ENCODE data around the gene ABCB1.
"Not testable (repeated sequence)": the region's sequence is repeated elsewhere in the genome, so short reads cannot be mapped to it uniquely, and the experiment has no call there.

Gene ABCB1

DNA sequence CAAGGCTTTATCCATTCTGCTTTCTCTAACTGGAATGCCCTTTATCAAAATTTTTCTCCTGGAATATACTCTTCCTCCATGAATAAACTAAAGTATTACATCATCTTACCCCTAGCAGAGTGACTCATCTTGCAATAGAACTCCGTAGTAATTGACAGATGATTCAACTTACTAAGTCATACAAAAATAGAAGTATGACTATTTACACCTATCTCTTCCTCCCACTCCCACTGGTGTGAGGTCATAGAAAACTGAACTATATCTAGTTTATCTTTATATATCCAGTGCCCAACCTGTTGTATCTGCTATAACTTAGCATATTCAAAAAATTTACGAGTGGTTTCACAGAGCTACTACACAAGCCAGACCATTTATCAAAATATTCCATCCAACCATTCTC lies 26.1 kb downstream of the ABCB1 start:
- Histone ChIP-seq H3K27me3 (ENCODE audit: control insufficient read depth in 1 of 2, insufficient read depth in 2 of 2, low read length in 2 of 2) (no peaks in the 10 kb centered on the region), H3K9ac (ENCODE audit: low read length) (no peak overlapping the region), H3K27ac (ENCODE audit: low read depth, low read length) (no peak overlapping the region), H3K4me1 (ENCODE audit: insufficient read depth, low read length) (no peaks in the 10 kb centered on the region), H3K4me3 (ENCODE audit: low read depth in 1 of 2, low read length in 2 of 2) (no peak overlapping the region), H3K36me3 (ENCODE audit: insufficient read depth, low read length) (no peaks in the 10 kb centered on the region), H3K9me3 (ENCODE audit: low read length) (no peaks in the 10 kb centered on the region)

DNA sequence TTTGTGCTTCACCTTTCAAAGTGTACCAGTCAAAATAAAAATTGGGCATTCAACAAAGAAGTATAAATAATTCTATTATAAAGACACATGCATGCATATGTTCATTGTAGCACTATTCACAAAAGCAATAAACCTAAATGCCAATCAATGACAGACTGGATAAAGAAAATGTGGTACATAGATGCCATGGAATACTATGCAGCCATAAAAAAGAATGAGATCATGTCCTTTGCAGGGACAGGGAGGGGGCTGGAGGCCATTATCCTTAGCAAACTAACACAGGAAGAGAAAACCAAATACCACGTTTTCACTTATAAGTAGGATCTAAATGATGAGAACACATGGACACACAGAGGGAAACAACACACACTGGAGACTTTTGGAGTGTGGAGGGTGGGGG lies 28.2 kb downstream of the ABCB1 start:
- not testable (repeated sequence) for H3K9me3 ChIP-seq (ENCODE audit: low read length); H3K27ac ChIP-seq (ENCODE audit: low read depth, low read length); H3K27me3 ChIP-seq (ENCODE audit: control insufficient read depth in 1 of 2, insufficient read depth in 2 of 2, low read length in 2 of 2); H3K36me3 ChIP-seq (ENCODE audit: insufficient read depth, low read length); H3K4me1 ChIP-seq (ENCODE audit: insufficient read depth, low read length); H3K4me3 ChIP-seq (ENCODE audit: low read depth in 1 of 2, low read length in 2 of 2); H3K9ac ChIP-seq (ENCODE audit: low read length)

DNA sequence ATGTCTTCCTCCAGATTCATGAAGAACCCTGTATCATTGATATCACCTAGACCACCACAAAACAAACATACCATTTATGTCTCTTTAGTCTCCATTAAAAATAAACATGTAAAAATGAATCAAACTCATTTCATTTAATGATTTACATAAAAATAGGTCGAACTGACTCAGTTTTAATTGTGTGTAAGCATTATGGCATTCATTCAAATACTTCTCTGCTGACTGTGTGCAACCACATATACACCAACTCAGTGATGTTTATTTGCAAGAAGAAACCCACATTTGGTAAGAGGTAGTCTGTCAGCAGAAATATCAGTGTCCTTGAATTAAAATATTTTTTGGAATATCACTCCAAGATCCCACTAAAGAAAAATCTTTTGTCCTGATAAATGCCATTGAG lies 30.5 kb downstream of the ABCB1 start:
- H3K4me1 ChIP-seq (ENCODE audit: insufficient read depth, low read length): no peaks in the 10 kb centered on the region
- no peak overlapping the region for H3K27ac ChIP-seq (ENCODE audit: low read depth, low read length)
- H3K36me3 ChIP-seq (ENCODE audit: insufficient read depth, low read length): no peaks in the 10 kb centered on the region
- no peak overlapping the region for H3K9ac ChIP-seq (ENCODE audit: low read length)
- H3K4me3 ChIP-seq (ENCODE audit: low read depth in 1 of 2, low read length in 2 of 2): no peak overlapping the region
- no peaks in the 10 kb centered on the region for H3K9me3 ChIP-seq (ENCODE audit: low read length)
- no peaks in the 10 kb centered on the region for H3K27me3 ChIP-seq (ENCODE audit: control insufficient read depth in 1 of 2, insufficient read depth in 2 of 2, low read length in 2 of 2)

DNA sequence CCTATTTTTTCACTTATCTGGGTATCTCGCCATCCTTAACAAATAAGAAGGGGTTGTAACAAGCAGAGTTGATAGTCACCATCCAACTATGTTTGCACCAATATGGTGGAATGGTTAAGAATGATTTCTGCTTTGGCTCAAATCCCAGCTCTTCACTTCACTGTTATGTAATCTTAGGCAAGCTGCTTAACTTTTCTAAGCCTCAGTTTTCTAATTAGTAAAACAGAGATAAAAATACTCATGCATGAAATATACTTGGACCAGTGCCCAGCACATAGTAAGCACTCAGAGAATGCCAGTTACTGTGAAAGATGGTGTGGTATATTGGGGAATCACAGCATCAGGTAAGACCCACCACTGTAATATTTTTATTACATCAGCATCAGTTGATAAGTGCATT lies 33.6 kb downstream of the ABCB1 start:
- Histone ChIP-seq H3K9me3 (ENCODE audit: low read length) (no peaks in the 10 kb centered on the region), H3K4me1 (ENCODE audit: insufficient read depth, low read length) (no peaks in the 10 kb centered on the region), H3K27me3 (ENCODE audit: control insufficient read depth in 1 of 2, insufficient read depth in 2 of 2, low read length in 2 of 2) (no peaks in the 10 kb centered on the region), H3K9ac (ENCODE audit: low read length) (no peak overlapping the region), H3K27ac (ENCODE audit: low read depth, low read length) (no peak overlapping the region), H3K4me3 (ENCODE audit: low read depth in 1 of 2, low read length in 2 of 2) (no peak overlapping the region), H3K36me3 (ENCODE audit: insufficient read depth, low read length) (no peaks in the 10 kb centered on the region)

DNA sequence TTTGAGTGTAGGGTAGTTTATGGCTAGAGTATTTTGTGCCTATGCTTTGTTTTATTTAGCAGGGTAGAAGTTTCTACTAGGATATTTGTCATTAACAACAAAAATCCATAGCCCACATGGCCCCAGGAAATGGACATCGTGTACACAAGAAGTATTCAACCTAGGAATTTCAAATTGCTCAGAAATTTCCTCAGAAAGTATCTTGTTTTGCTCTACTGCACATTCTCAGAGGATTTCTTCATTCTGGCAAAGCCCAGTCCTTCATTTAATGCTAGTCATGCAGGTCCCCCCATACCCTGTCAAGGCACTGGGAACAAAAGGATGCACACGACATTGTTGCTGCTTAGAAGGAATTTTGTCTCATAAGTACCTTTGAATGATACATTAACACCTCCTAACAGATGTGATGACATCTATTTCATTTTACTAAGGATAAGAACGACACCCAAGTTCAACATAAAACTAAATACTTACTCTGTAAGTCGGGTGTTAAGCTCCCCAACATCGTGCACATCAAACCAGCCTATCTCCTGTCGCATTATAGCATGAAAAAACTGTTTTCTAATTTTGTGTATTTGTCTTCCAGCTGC lies 34.3 kb downstream of the ABCB1 start:
- H3K4me3 ChIP-seq (ENCODE audit: low read depth in 1 of 2, low read length in 2 of 2): no peak overlapping the region
- no peak overlapping the region for H3K9ac ChIP-seq (ENCODE audit: low read length)
- no peaks in the 10 kb centered on the region for H3K27me3 ChIP-seq (ENCODE audit: control insufficient read depth in 1 of 2, insufficient read depth in 2 of 2, low read length in 2 of 2)
- H3K9me3 ChIP-seq (ENCODE audit: low read length): no peaks in the 10 kb centered on the region
- H3K36me3 ChIP-seq (ENCODE audit: insufficient read depth, low read length): no peaks in the 10 kb centered on the region
- no peak overlapping the region for H3K27ac ChIP-seq (ENCODE audit: low read depth, low read length)
- no peaks in the 10 kb centered on the region for H3K4me1 ChIP-seq (ENCODE audit: insufficient read depth, low read length)

DNA sequence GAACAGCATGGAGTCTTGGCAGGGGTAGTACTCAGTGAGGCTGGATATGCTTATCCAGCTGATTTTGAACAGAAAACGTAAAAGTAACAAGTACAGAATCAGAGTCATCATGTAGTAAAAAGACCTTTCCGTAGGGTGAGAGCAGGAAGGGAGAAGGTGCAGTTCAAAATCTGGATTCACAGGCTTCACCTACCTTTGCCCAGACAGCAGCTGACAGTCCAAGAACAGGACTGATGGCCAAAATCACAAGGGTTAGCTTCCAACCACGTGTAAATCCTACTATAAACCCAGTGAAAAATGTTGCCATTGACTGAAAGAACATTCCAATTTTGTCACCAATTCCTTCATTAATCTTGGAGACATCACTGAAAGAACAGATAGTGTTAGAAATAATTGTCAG lies 34.8 kb downstream of the ABCB1 start:
- H3K27ac ChIP-seq (ENCODE audit: low read depth, low read length): no peak overlapping the region
- H3K9ac ChIP-seq (ENCODE audit: low read length): no peak overlapping the region
- H3K4me1 ChIP-seq (ENCODE audit: insufficient read depth, low read length): no peaks in the 10 kb centered on the region
- H3K9me3 ChIP-seq (ENCODE audit: low read length): no peaks in the 10 kb centered on the region
- H3K4me3 ChIP-seq (ENCODE audit: low read depth in 1 of 2, low read length in 2 of 2): no peak overlapping the region
- H3K36me3 ChIP-seq (ENCODE audit: insufficient read depth, low read length): no peaks in the 10 kb centered on the region
- no peaks in the 10 kb centered on the region for H3K27me3 ChIP-seq (ENCODE audit: control insufficient read depth in 1 of 2, insufficient read depth in 2 of 2, low read length in 2 of 2)

DNA sequence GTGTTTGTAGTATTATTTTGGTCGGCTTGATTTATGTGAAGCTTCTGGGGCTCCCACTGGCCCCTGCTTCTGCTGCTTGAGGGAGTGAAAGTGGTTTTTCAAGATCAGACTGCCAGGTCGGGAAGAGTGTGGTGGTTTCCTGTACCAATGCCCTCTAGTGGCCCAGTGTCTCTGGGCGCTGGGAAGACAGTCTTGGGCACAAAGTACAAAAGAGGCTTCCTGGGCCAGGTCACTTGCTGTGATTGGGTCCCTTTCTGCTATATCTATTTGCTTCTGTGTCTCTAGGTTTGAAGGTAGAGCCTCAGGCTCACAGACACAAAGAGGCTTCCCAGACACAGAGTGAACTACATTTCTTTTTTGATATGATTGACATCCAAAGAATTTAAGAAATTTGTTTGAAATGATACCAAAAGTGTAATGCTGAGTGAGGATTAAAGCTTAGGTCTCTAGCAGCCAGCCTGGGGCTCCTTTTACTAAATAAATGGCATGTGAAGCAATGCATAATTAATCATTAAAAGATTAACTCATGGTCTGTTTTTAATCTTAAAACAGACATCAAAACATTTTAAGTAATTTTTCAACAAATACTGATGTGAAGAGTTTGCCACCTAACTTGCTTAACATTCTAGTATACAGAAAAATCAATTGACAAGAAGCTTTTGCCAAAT lies 36.3 kb downstream of the ABCB1 start:
- Histone ChIP-seq H3K36me3 (ENCODE audit: insufficient read depth, low read length) (no peaks in the 10 kb centered on the region), H3K27me3 (ENCODE audit: control insufficient read depth in 1 of 2, insufficient read depth in 2 of 2, low read length in 2 of 2) (no peaks in the 10 kb centered on the region), H3K9ac (ENCODE audit: low read length) (no peak overlapping the region), H3K4me3 (ENCODE audit: low read depth in 1 of 2, low read length in 2 of 2) (no peak overlapping the region), H3K27ac (ENCODE audit: low read depth, low read length) (no peak overlapping the region), H3K9me3 (ENCODE audit: low read length) (no peaks in the 10 kb centered on the region), H3K4me1 (ENCODE audit: insufficient read depth, low read length) (no peaks in the 10 kb centered on the region)

DNA sequence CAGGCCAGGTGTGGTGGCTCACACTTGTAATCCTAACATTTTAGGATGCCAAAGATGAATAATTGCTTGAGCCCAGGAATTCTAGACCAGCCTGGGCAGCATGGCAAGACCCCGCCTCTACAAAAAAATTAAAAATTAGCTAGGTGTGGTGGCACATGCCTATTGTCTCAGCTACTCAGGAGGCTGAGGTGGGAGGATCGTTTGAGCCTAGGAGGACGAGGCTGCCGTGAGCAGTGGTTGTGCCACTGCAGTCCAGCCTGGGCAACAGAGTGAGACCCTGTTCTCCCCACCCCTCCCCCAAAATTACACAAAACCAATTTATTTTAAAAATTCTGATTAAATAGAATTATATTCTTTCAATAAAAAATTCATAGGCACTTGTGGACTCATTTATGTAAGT lies 39.0 kb downstream of the ABCB1 start:
- no peak overlapping the region for H3K4me3 ChIP-seq (ENCODE audit: low read depth in 1 of 2, low read length in 2 of 2)
- H3K9me3 ChIP-seq (ENCODE audit: low read length): no peaks in the 10 kb centered on the region
- H3K27ac ChIP-seq (ENCODE audit: low read depth, low read length): no peak overlapping the region
- H3K27me3 ChIP-seq (ENCODE audit: control insufficient read depth in 1 of 2, insufficient read depth in 2 of 2, low read length in 2 of 2): no peaks in the 10 kb centered on the region
- no peaks in the 10 kb centered on the region for H3K4me1 ChIP-seq (ENCODE audit: insufficient read depth, low read length)
- no peaks in the 10 kb centered on the region for H3K36me3 ChIP-seq (ENCODE audit: insufficient read depth, low read length)
- no peak overlapping the region for H3K9ac ChIP-seq (ENCODE audit: low read length)

DNA sequence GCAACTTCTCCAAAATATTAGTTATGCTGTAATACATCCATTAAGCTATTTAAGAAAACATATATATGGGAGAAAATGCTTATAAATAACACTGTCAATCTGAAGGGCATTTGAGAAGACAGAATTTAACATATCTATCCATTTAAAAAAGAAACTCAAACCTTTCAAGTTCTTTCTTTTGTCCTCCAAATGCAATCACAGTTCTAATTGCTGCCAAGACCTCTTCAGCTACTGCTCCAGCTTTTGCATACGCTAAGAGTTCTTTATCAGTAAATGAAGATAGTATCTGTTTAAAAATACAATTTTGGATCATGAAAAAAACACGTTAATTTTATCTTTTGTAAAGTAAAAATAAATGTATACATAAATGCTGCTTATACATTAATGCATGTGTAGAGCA lies 39.6 kb downstream of the ABCB1 start:
- Histone ChIP-seq H3K4me3 (ENCODE audit: low read depth in 1 of 2, low read length in 2 of 2) (no peak overlapping the region), H3K9ac (ENCODE audit: low read length) (no peak overlapping the region), H3K27me3 (ENCODE audit: control insufficient read depth in 1 of 2, insufficient read depth in 2 of 2, low read length in 2 of 2) (no peaks in the 10 kb centered on the region), H3K36me3 (ENCODE audit: insufficient read depth, low read length) (no peaks in the 10 kb centered on the region), H3K27ac (ENCODE audit: low read depth, low read length) (no peak overlapping the region), H3K4me1 (ENCODE audit: insufficient read depth, low read length) (no peaks in the 10 kb centered on the region), H3K9me3 (ENCODE audit: low read length) (no peaks in the 10 kb centered on the region)

DNA sequence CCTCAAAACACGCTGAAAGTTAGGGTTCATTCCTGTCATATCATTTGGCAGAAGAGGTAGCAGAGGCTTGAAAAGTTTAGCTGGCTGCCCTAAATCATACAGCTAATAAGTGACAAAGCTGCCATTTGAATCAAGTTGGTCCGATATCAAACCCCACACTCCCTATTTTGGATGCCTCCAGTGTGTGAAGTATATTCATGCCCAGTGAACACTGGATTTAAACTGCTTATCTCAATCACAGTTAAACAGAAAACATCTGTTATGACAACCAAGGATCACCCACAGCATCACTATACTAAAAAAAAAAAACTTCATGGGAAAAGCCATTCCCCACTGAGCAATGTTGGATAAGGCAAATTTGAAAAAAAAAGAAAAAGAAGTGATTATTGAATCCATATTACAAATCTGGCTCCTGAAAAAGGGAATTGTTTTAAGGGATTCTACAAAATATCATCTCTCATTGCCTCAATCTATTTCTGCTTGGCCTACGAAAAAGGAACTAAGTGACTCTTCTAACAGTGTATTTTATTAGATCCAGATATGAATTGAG lies 48.3 kb downstream of the ABCB1 start:
- Histone ChIP-seq H3K9ac (ENCODE audit: low read length) (no peak overlapping the region), H3K36me3 (ENCODE audit: insufficient read depth, low read length) (no peaks in the 10 kb centered on the region), H3K27me3 (ENCODE audit: control insufficient read depth in 1 of 2, insufficient read depth in 2 of 2, low read length in 2 of 2) (no peaks in the 10 kb centered on the region), H3K27ac (ENCODE audit: low read depth, low read length) (no peak overlapping the region), H3K4me3 (ENCODE audit: low read depth in 1 of 2, low read length in 2 of 2) (no peak overlapping the region), H3K9me3 (ENCODE audit: low read length) (no peaks in the 10 kb centered on the region), H3K4me1 (ENCODE audit: insufficient read depth, low read length) (no peaks in the 10 kb centered on the region)

DNA sequence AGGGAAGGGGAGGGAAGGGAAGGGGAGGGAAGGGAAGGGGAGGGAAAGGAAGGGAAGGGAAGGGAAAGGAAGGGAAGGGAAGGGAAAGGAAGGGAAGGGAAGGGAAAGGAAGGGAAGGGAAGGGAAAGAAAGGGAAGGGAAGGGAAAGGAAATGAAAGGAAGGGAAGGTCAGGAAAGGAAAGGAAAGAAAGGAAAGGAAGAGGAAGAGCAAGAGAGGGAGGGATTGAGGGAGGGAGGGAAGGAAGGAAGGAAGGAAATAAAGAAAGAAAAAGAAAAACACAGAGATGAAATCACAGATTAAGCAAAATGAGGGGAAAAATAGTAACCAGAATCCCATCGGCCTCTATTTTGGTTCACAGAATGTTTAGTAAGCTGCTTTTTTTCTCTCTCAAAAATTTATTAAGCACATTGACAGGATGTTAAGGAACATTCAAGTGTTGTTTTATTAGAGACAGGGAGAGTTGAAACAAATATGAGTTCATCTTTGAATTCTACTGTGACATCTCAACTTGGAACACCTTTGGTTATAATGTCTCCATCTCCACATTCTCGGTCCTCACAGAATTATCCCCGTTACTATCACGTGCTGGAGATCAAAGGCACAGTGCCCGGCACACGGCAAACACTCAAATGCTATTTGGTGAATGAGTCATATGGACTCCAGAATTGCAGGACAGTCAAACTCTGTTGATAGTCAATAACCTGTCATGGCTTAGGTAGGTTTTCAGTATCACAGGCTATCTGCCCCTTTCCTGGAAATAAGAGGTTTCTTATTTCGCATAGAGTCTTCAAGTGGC lies 52.4 kb downstream of the ABCB1 start:
- Histone ChIP-seq H3K36me3 (ENCODE audit: insufficient read depth, low read length) (no peaks in the 10 kb centered on the region), H3K9me3 (ENCODE audit: low read length) (no peaks in the 10 kb centered on the region), H3K27ac (ENCODE audit: low read depth, low read length) (no peak overlapping the region), H3K9ac (ENCODE audit: low read length) (no peak overlapping the region), H3K4me1 (ENCODE audit: insufficient read depth, low read length) (no peaks in the 10 kb centered on the region), H3K27me3 (ENCODE audit: control insufficient read depth in 1 of 2, insufficient read depth in 2 of 2, low read length in 2 of 2) (no peaks in the 10 kb centered on the region), H3K4me3 (ENCODE audit: low read depth in 1 of 2, low read length in 2 of 2) (no peak overlapping the region)
